Left ventricle myocardium inferior (tissue), 1 donor: ENCODE results near the gene SUDS3. TPM values are rescaled to one million over a fixed set of nuclear protein-coding genes. Genes with fewer than 3 reads are reported as not detected.
"Not testable (repeated sequence)": the region's sequence is repeated elsewhere in the genome, so short reads cannot be mapped to it uniquely, and the experiment has no call there.

Experiments used
- DNase-seq: peaks from one replicate; pipeline ENCODE4 v3.0.0-alpha.2; 2020
- H3K27ac ChIP-seq: fragments of 200-600 bp; replicated peaks from 2 replicates; pipeline ENCODE4 v1.8.0; 2021
- H3K27me3 ChIP-seq: fragments of 200-600 bp; 2 replicates; pipeline ENCODE4 v1.8.0; 2021; ENCODE audit warnings: low read depth
- H3K36me3 ChIP-seq: fragments of 200-600 bp; 2 replicates; pipeline ENCODE4 v1.8.0; 2021
- H3K4me1 ChIP-seq: fragments of 200-600 bp; 2 replicates; pipeline ENCODE4 v1.8.0; 2021
- H3K4me3 ChIP-seq: fragments of 200-600 bp; 2 replicates; pipeline ENCODE4 v1.8.0; 2021; ENCODE audit warnings: mild to moderate bottlenecking, moderate library complexity
- H3K9me3 ChIP-seq: fragments of 200-600 bp; replicated peaks from 2 replicates; pipeline ENCODE4 v1.8.0; 2021
- CTCF ChIP-seq: fragments of 200-600 bp; IDR thresholded peaks from 2 replicates; pipeline ENCODE4 v1.8.0; 2021; ENCODE audit warnings: antibody characterized with exemption, mild to moderate bottlenecking, borderline replicate concordance
- intact Hi-C: fragments of 100-400 bp; cut with micrococcal nuclease; formaldehyde crosslinking; loops from one replicate; pipeline ENCODE4 v1.11.0; 2022
- total RNA-seq: library from RNA; stranded (reverse); fragmentation: NEBNext Ultra II Directional; extraction: Animal tissue kit (Norgen Biotek cat#: 25700); gene quantifications from one replicate; pipeline ENCODE4 v1.2.1, GENCODE V29; 2021
- donor health status: DM: no; HTN: yes; CAD: no; lungs with severe emphysema.

SUDS3 gene
- total RNA-seq, 1 donor from 2014 or later: 20.4 TPM

DNA sequence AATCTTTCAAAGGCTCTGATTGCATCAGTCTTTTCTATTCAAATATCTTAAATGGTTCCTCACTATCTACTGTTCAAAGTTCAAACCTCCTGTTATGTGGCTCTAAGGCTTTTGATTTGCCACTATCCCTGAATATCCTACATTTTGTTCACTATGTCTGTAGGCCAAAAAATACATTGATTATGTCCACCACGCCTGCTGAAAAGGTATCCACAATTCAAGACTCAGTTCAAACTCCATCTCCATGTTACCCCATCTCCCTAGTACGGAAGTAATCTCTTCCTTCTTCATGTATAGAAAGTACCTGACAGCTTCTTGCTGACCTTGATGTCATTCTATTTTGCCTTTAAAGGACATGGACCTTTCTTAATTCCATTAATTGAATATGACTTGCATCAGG, 28.4 kb upstream of the SUDS3 start:
- intact Hi-C loops: no loop called here
- TF ChIP-seq CTCF: no peak
- peaks cover 13% of the 10 kb centered on the region for H3K4me1 ChIP-seq
- H3K27me3 ChIP-seq: no peaks in the 10 kb centered on the region
- no peak overlapping the region for H3K4me3 ChIP-seq
- no peak for DNase-seq
- no peaks in the 10 kb centered on the region for H3K36me3 ChIP-seq
- H3K9me3 ChIP-seq: no peaks in the 10 kb centered on the region
- no peak overlapping the region for H3K27ac ChIP-seq

GRCh38 chr12:118350908-118351559, 25.3 kb upstream of the SUDS3 start:
- TF ChIP-seq CTCF: no peak
- no peak for DNase-seq
- intact Hi-C loops: no loop called here
- no peak overlapping the region for H3K27ac ChIP-seq
- no peaks in the 10 kb centered on the region for H3K27me3 ChIP-seq
- H3K36me3 ChIP-seq: no peaks in the 10 kb centered on the region
- H3K9me3 ChIP-seq: no peaks in the 10 kb centered on the region
- H3K4me3 ChIP-seq: no peak overlapping the region
- peaks cover 13% of the 10 kb centered on the region for H3K4me1 ChIP-seq

DNA sequence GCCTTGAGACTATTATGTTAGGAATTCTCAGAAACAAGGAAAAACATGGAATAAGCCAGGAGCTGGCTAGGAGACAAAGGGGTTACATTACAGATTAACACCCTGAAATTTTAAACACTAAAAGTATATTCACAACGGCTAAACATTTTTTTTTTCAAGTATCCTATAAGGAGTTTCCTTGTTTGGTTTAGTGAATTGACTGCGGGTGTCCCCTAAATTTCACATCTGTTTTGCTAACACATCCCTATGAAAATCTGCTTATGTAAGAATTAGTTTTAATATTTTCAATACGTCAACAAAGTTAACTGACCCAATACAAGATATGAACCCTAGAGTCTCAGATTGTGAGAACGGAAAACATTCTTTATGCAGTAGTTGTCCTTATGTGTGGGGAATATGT, 22.6 kb upstream of the SUDS3 start:
- H3K4me3 ChIP-seq: no peak overlapping the region
- no peaks in the 10 kb centered on the region for H3K27me3 ChIP-seq
- H3K4me1 ChIP-seq: peaks cover 22% of the 10 kb centered on the region
- TF ChIP-seq CTCF: no peak
- H3K9me3 ChIP-seq: no peaks in the 10 kb centered on the region
- no peak for DNase-seq
- intact Hi-C loops: no loop called here
- H3K36me3 ChIP-seq: no peaks in the 10 kb centered on the region
- no peak overlapping the region for H3K27ac ChIP-seq

DNA sequence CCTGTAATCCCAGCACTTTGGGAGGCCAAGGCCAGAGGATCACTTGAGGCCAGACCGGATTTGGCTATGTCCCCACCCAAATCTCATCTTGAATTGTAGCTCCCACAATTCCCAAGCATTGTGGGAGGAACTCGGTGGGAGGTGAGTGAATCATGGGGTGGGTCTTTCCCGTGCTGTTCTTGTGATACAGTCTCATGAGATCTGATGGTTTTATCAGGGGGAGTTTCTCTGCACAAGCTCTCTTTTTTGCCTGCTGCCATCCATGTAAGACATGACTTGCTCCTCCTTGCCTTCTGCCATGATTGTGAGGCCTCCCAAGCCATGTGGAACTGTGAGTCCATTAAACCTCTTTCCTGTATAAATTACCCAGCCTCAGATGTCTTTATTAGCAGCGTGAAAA, 21.9 kb upstream of the SUDS3 start:
- DNase-seq, H3K4me3 ChIP-seq, H3K27me3 ChIP-seq, H3K27ac ChIP-seq, intact Hi-C loops, H3K36me3 ChIP-seq, H3K9me3 ChIP-seq: not testable (repeated sequence)
- H3K4me1 ChIP-seq: peaks cover 30% of the 10 kb centered on the region

GRCh38 chr12:118354903-118355302, 21.5 kb upstream of the SUDS3 start:
- Histone ChIP-seq H3K27ac (no peak overlapping the region), H3K27me3 (no peaks in the 10 kb centered on the region)

More at GRCh38 chr12:118354903-118355302, 21.5 kb upstream of the SUDS3 start:
- Histone ChIP-seq H3K4me3 (no peak overlapping the region), H3K36me3 (no peaks in the 10 kb centered on the region), H3K4me1 (peaks cover 34% of the 10 kb centered on the region), H3K9me3 (no peaks in the 10 kb centered on the region)
- intact Hi-C loops: no loop called here
- no peak for TF ChIP-seq CTCF
- DNase-seq: no peak
